HEK293 (cell line): ENCODE measurements around the gene PRKAR2B.
A peak's percentile ranks its signal among the peaks of the same experiment; 100 is the strongest.

Experiments used
- IKZF3 ChIP-seq: fragments of 450-650 bp; IDR thresholded peaks from 2 replicates; pipeline ENCODE4 v1.5.0; 2018; ENCODE audit warnings: missing biosample characterization, mild to moderate bottlenecking, missing genetic modification characterization, moderate library complexity
- INSM2 ChIP-seq: fragments of 450-650 bp; formaldehyde crosslinking; IDR thresholded peaks from 2 replicates; pipeline ENCODE4 v1.5.1; 2016; ENCODE audit warnings: missing biosample characterization, missing genetic modification characterization
- KLF16 ChIP-seq: fragments of 450-650 bp; formaldehyde crosslinking; IDR thresholded peaks from 2 replicates; pipeline ENCODE4 v1.5.1; 2017; ENCODE audit warnings: missing biosample characterization, missing genetic modification characterization
- KLF17 ChIP-seq: fragments of 450-650 bp; formaldehyde crosslinking; IDR thresholded peaks from 2 replicates; pipeline ENCODE4 v1.5.1; 2016; ENCODE audit warnings: missing biosample characterization, missing genetic modification characterization
- MZF1 ChIP-seq: fragments of 450-650 bp; formaldehyde crosslinking; IDR thresholded peaks from 2 replicates; pipeline ENCODE4 v1.5.1; 2017; ENCODE audit warnings: missing biosample characterization, missing genetic modification characterization, borderline replicate concordance
- PRDM2 ChIP-seq: fragments of 450-650 bp; formaldehyde crosslinking; IDR thresholded peaks from 2 replicates; pipeline ENCODE4 v1.5.1; 2016; ENCODE audit warnings: missing biosample characterization, missing genetic modification characterization, borderline replicate concordance
- TSHZ1 ChIP-seq: fragments of 450-650 bp; formaldehyde crosslinking; IDR thresholded peaks from 2 replicates; pipeline ENCODE4 v1.5.1; 2016; ENCODE audit warnings: missing biosample characterization, missing genetic modification characterization, borderline replicate concordance
- ZBTB48 ChIP-seq: fragments of 450-650 bp; formaldehyde crosslinking; IDR thresholded peaks from 2 replicates; pipeline ENCODE4 v1.5.1; 2016; ENCODE audit warnings: missing biosample characterization, missing genetic modification characterization
- ZNF175 ChIP-seq: fragments of 450-650 bp; formaldehyde crosslinking; IDR thresholded peaks from 2 replicates; pipeline ENCODE4 v1.5.1; 2016; ENCODE audit warnings: missing biosample characterization, missing genetic modification characterization
- ZNF19 ChIP-seq: fragments of 450-650 bp; formaldehyde crosslinking; IDR thresholded peaks from 2 replicates; pipeline ENCODE4; 2016; ENCODE audit warnings: missing biosample characterization, missing genetic modification characterization, low read depth
- ZNF24 ChIP-seq: fragments of 450-650 bp; formaldehyde crosslinking; IDR thresholded peaks from 2 replicates; pipeline ENCODE4 v1.5.1; 2016; ENCODE audit warnings: missing biosample characterization, missing genetic modification characterization
- ZNF280C ChIP-seq: fragments of 450-650 bp; formaldehyde crosslinking; IDR thresholded peaks from 2 replicates; pipeline ENCODE4 v1.5.1; 2016; ENCODE audit warnings: missing biosample characterization, missing genetic modification characterization
- ZNF362 ChIP-seq: fragments of 450-650 bp; formaldehyde crosslinking; IDR thresholded peaks from 2 replicates; pipeline ENCODE4 v1.5.1; 2016; ENCODE audit warnings: missing biosample characterization, missing genetic modification characterization
- ZNF426 ChIP-seq: fragments of 450-650 bp; formaldehyde crosslinking; IDR thresholded peaks from 2 replicates; pipeline ENCODE4 v1.5.1; 2017; ENCODE audit warnings: missing biosample characterization, missing genetic modification characterization, mild to moderate bottlenecking, inconsistent platforms, moderate library complexity
- ZNF449 ChIP-seq: fragments of 450-650 bp; formaldehyde crosslinking; IDR thresholded peaks from 2 replicates; pipeline ENCODE4 v1.5.1; 2017; ENCODE audit warnings: missing biosample characterization, mild to moderate bottlenecking, missing genetic modification characterization, moderate library complexity
- ZNF529 ChIP-seq: fragments of 450-650 bp; formaldehyde crosslinking; IDR thresholded peaks from 2 replicates; pipeline ENCODE4 v1.5.1; 2017; ENCODE audit warnings: missing genetic modification characterization, missing biosample characterization; ENCODE audit not compliant: insufficient replicate concordance
- ZNF660 ChIP-seq: fragments of 450-650 bp; IDR thresholded peaks from 2 replicates; pipeline ENCODE4 v1.5.1; 2018; ENCODE audit warnings: missing biosample characterization, mild to moderate bottlenecking, missing genetic modification characterization
- ZNF707 ChIP-seq: fragments of 450-650 bp; formaldehyde crosslinking; IDR thresholded peaks from 2 replicates; pipeline ENCODE4 v1.5.1; 2016; ENCODE audit warnings: missing biosample characterization, missing genetic modification characterization
- ZNF785 ChIP-seq: fragments of 450-650 bp; formaldehyde crosslinking; IDR thresholded peaks from 2 replicates; pipeline ENCODE4 v1.5.1; 2016; ENCODE audit warnings: missing biosample characterization, missing genetic modification characterization
- ZNF830 ChIP-seq: fragments of 450-650 bp; IDR thresholded peaks from 2 replicates; pipeline ENCODE4 v1.5.0; 2018; ENCODE audit warnings: missing biosample characterization, missing genetic modification characterization, low read depth, mild to moderate bottlenecking, moderate library complexity

Gene PRKAR2B

GRCh38 chr7:107045195-107045960, 873 bp downstream of the PRKAR2B start (continued):
- TF ChIP-seq INSM2 (tag by site-specific recombination), result no peak
- TF ChIP-seq ZNF175 (tag by site-specific recombination), result no peak
- TF ChIP-seq PRDM2 (tag by site-specific recombination), result no peak
- TF ChIP-seq IKZF3 (tag by site-specific recombination), result peak; percentile 58
- TF ChIP-seq ZNF280C (tag by site-specific recombination), result no peak
- no peak for TF ChIP-seq ZNF449 (tag by site-specific recombination)
- TF ChIP-seq ZNF830 (tag by site-specific recombination), result no peak
- no peak for TF ChIP-seq ZNF529 (tag by site-specific recombination)
- no peak for TF ChIP-seq ZNF426 (tag by site-specific recombination)
- no peak for TF ChIP-seq KLF16 (tag by site-specific recombination)
- TF ChIP-seq ZNF19 (tag by site-specific recombination), result no peak
- no peak for TF ChIP-seq ZNF24 (tag by site-specific recombination)
- TF ChIP-seq KLF17 (tag by site-specific recombination), result no peak
- TF ChIP-seq MZF1 (tag by site-specific recombination), result no peak
- no peak for TF ChIP-seq ZNF785 (tag by site-specific recombination)
- no peak for TF ChIP-seq ZNF362 (tag by site-specific recombination)
- no peak for TF ChIP-seq ZNF707 (tag by site-specific recombination)
- TF ChIP-seq ZBTB48, result 0 out of 2 replicates have a peak, but pooled peaks have one; percentile 19
- no peak for TF ChIP-seq TSHZ1
- TF ChIP-seq ZNF660 (tag by site-specific recombination), result peak; percentile 19; the same call in 1 of the 2 replicates
